22Rv1 (cell line): ENCODE data around the gene SENP6.

Source experiments
- ZFX ChIP-seq: fragments of 450-650 bp; IDR thresholded peaks from 2 replicates; pipeline ENCODE4 v1.6.1; 2017; ENCODE audit warnings: antibody characterized with exemption, borderline replicate concordance
- TF ChIP-seq, protein P1 (sequence below): fragments of 450-650 bp; IDR thresholded peaks from 2 replicates; pipeline ENCODE4 v1.5.1; 2017; ENCODE audit warnings: mild to moderate bottlenecking

DNA sequence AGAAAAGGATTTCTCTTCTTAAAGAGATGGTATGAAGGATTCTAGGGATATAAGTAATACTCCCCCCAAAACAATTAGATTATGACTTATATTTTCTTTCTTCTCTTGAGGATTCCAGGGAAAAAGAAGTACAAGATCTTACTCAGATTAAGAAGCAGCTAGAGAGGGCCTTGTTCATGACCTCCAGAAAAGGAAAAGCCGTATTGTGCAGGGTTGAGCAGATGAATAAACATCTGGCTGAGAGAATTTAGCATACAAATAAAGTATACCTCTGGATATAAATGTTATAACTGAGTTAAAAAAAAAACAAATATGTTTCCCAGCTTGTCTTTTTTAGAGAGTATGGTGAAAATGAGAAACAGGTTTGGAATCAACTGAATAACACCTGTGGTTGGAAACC is 158.6 kb downstream of the SENP6 start:
- TF ChIP-seq, protein P1, sequence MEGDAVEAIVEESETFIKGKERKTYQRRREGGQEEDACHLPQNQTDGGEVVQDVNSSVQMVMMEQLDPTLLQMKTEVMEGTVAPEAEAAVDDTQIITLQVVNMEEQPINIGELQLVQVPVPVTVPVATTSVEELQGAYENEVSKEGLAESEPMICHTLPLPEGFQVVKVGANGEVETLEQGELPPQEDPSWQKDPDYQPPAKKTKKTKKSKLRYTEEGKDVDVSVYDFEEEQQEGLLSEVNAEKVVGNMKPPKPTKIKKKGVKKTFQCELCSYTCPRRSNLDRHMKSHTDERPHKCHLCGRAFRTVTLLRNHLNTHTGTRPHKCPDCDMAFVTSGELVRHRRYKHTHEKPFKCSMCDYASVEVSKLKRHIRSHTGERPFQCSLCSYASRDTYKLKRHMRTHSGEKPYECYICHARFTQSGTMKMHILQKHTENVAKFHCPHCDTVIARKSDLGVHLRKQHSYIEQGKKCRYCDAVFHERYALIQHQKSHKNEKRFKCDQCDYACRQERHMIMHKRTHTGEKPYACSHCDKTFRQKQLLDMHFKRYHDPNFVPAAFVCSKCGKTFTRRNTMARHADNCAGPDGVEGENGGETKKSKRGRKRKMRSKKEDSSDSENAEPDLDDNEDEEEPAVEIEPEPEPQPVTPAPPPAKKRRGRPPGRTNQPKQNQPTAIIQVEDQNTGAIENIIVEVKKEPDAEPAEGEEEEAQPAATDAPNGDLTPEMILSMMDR: no peak
- no peak for TF ChIP-seq ZFX
